HepG2 (cell line): ENCODE data around the gene MYO15A. TPM values are rescaled to one million over a fixed set of nuclear protein-coding genes. Genes with fewer than 3 reads are reported as not detected.

Experiments
- ATAC-seq: fragments of 200-7000 bp; cut with Tn5 transposase; 3 replicates; pipeline ENCODE4 v1.9.1; 2020; ENCODE audit warnings: mild to moderate bottlenecking, moderate library complexity
- BruUV-seq: library from RNA; stranded (reverse); fragments of 400-500 nt; replicated peaks from 2 replicates; lab custom pipeline; 2021; lab: Mats Ljungman, UMichigan
- CTCF ChIA-PET: fragments of 300-600 bp; formaldehyde crosslinking; extraction: SDS; loops from one replicate; lab custom pipeline; 2021; ENCODE audit warnings: low total read pairs, inconsistent platforms, low intra/inter-chr PET ratio; lab: Yijun Ruan, JAX
- POLR2A ChIA-PET: fragments of 350-600 bp; sonication (Branson Sonifier 250); formaldehyde crosslinking; loops from one replicate; lab custom pipeline; 2020; ENCODE audit warnings: antibody characterized with exemption, inconsistent platforms; lab: Yijun Ruan, JAX
- DNase-seq: peaks from one replicate; pipeline ENCODE4 v3.0.0-alpha.2; 2015; ENCODE audit warnings: low spot score
- FAIRE-seq: peaks from 3 replicates; lab custom pipeline; 2011; peaks lifted over from hg19 to GRCh38; lab: Jason Lieb, UNC
- H2AFZ ChIP-seq: one replicate; pipeline ENCODE4 v1.6.1; 2011; ENCODE audit warnings: low read length, inconsistent platforms
- H3K27ac ChIP-seq: fragments of 300-600 bp; 3 replicates; pipeline ENCODE4 v1.8.0; 2011; ENCODE audit warnings: mixed run types, mild to moderate bottlenecking, mixed read lengths, low read length, inconsistent platforms; ENCODE audit not compliant: insufficient read depth; ENCODE audit errors: extremely low read length
- H3K27me3 ChIP-seq, 2 experiments: fragments of 200-600 bp in 1 of 2; 2 replicates in 1 of 2; 3 replicates in 1 of 2; pipeline versions ENCODE4 v1.6.0 to v1.8.0; 2011; ENCODE audit warnings: low read length in 2 of 2, mild to moderate bottlenecking in 2 of 2, moderate library complexity in 2 of 2, inconsistent platforms in 1 of 2; ENCODE audit not compliant: insufficient read depth in 2 of 2, control insufficient read depth in 1 of 2
- H3K36me3 ChIP-seq, 2 experiments: fragments of 200-600 bp in 1 of 2; replicated peaks in 1 of 2; 2 replicates in 1 of 2; 3 replicates in 1 of 2; pipeline versions ENCODE4 v1.5.1 to v1.8.0; 2011; ENCODE audit warnings: low read length in 2 of 2, inconsistent platforms in 1 of 2; ENCODE audit not compliant: insufficient read depth in 2 of 2, control insufficient read depth in 1 of 2
- H3K4me1 ChIP-seq: 2 replicates; pipeline ENCODE4 v1.5.1; 2012; ENCODE audit warnings: low read length, inconsistent platforms; ENCODE audit not compliant: insufficient read depth
- H3K4me2 ChIP-seq: 2 replicates; pipeline ENCODE4 v1.6.0; 2011; ENCODE audit warnings: low read depth, low read length, inconsistent platforms
- H3K4me3 ChIP-seq, 3 experiments: fragments of 200-600 bp in 1 of 3; sonication (generic), shearing (Covaris generic) in 1 of 3; replicated peaks in 1 of 3; 2 replicates each; pipeline ENCODE4 v1.5.1; 2011 to 2016; ENCODE audit warnings: low read length in 3 of 3, inconsistent platforms in 2 of 3, low read depth in 2 of 3, mild to moderate bottlenecking in 2 of 3, control low read depth in 1 of 3, mixed read lengths in 1 of 3; ENCODE audit not compliant: insufficient read depth in 1 of 3
- H3K79me2 ChIP-seq: one replicate; pipeline ENCODE4 v1.6.1; 2011; ENCODE audit warnings: low read length, inconsistent platforms; ENCODE audit not compliant: insufficient read depth
- H3K9ac ChIP-seq: 2 replicates; pipeline ENCODE4 v1.6.0; 2011; ENCODE audit warnings: mild to moderate bottlenecking, low read depth, low read length, inconsistent platforms; ENCODE audit not compliant: insufficient read depth
- H3K9me3 ChIP-seq: 2 replicates; pipeline ENCODE4 v1.5.1; 2012; ENCODE audit warnings: mild to moderate bottlenecking, low read length
- H4K20me1 ChIP-seq: 2 replicates; pipeline ENCODE4 v1.6.0; 2011; ENCODE audit warnings: inconsistent platforms, mild to moderate bottlenecking, low read length, moderate library complexity; ENCODE audit not compliant: insufficient read depth
- ATAD3A ChIP-seq: sonication (generic); formaldehyde crosslinking; IDR thresholded peaks from 2 replicates; pipeline ENCODE4 v1.4.0; 2020; ENCODE audit warnings: missing genetic modification reagents
- DDIT3 ChIP-seq: sonication (generic); formaldehyde crosslinking; IDR thresholded peaks from 2 replicates; pipeline ENCODE4 v1.4.0; 2020; ENCODE audit warnings: mild to moderate bottlenecking, missing genetic modification reagents
- ELK4 ChIP-seq: sonication (generic); formaldehyde crosslinking; IDR thresholded peaks from 2 replicates; pipeline ENCODE4 v1.9.0; 2021; ENCODE audit warnings: missing genetic modification reagents, borderline replicate concordance
- KDM3A ChIP-seq: IDR thresholded peaks from 2 replicates; pipeline ENCODE4 v1.6.1; 2018; ENCODE audit warnings: low read depth, missing compliant biosample characterization
- MAFF ChIP-seq: IDR thresholded peaks from 2 replicates; pipeline ENCODE4 v1.6.1; 2011; ENCODE audit warnings: low read depth, low read length, improper control_type of control experiment
- MAFK ChIP-seq, 2 experiments: IDR thresholded peaks in 1 of 2; conservative IDR thresholded peaks in 1 of 2; 2 replicates each; pipeline ENCODE4 v1.6.1; 2011; ENCODE audit warnings: improper control_type of control experiment in 2 of 2, low read length in 2 of 2
- NR2F6 ChIP-seq, 2 experiments: IDR thresholded peaks; 2 replicates each; pipeline ENCODE4 v1.6.1; 2016; ENCODE audit warnings: antibody characterized with exemption in 1 of 2, mild to moderate bottlenecking in 1 of 2
- PCBP1 ChIP-seq: fragments of 200-400 bp; formaldehyde crosslinking; IDR thresholded peaks from 2 replicates; pipeline ENCODE4 v1.6.1; 2017; ENCODE audit warnings: mild to moderate bottlenecking, low read depth, low read length, borderline replicate concordance
- PHF20 ChIP-seq: sonication (generic); formaldehyde crosslinking; IDR thresholded peaks from 2 replicates; pipeline ENCODE4 v1.5.0; 2020; ENCODE audit warnings: mild to moderate bottlenecking, missing genetic modification reagents
- SKIL ChIP-seq: sonication (generic); formaldehyde crosslinking; IDR thresholded peaks from 2 replicates; pipeline ENCODE4 v1.8.0; 2022; ENCODE audit warnings: missing genetic modification reagents, mild to moderate bottlenecking, moderate library complexity, borderline replicate concordance
- THYN1 ChIP-seq: sonication (generic); formaldehyde crosslinking; IDR thresholded peaks from 2 replicates; pipeline ENCODE4 v1.8.1; 2023; ENCODE audit warnings: low read depth, mild to moderate bottlenecking, moderate library complexity, missing genetic modification reagents, borderline replicate concordance
- ZBED4 ChIP-seq: sonication (generic); formaldehyde crosslinking; IDR thresholded peaks from 2 replicates; pipeline ENCODE4 v1.4.0; 2020; ENCODE audit warnings: missing genetic modification reagents, borderline replicate concordance
- ZMYM3 ChIP-seq: sonication (generic); formaldehyde crosslinking; IDR thresholded peaks from 2 replicates; pipeline ENCODE4 v1.5.1; 2020; ENCODE audit warnings: mild to moderate bottlenecking, missing genetic modification reagents
- ZNF331 ChIP-seq: sonication (generic); formaldehyde crosslinking; IDR thresholded peaks from 2 replicates; pipeline ENCODE4 v1.4.0; 2020; ENCODE audit warnings: missing genetic modification reagents
- ZNF446 ChIP-seq: sonication (generic); formaldehyde crosslinking; IDR thresholded peaks from 2 replicates; pipeline ENCODE4 v1.5.0; 2020; ENCODE audit warnings: mild to moderate bottlenecking, missing genetic modification reagents
- whole genome bisulfite sequencing: methylation state at CpG from one replicate; pipeline ENCODE4 v1.1.6; 2017; ENCODE audit warnings: low lambda C conversion rate; 5-methylcytosine and 5-hydroxymethylcytosine counted together
- in situ Hi-C: cut with HindIII; loops from 2 replicates; pipeline ENCODE4 v1.10.0; 2017; ENCODE audit warnings: low pct_unique_long_range_greater_than_20kb; ENCODE audit not compliant: extremely low pct_ligation_motif_present
- intact Hi-C: fragments of 100-400 bp; cut with micrococcal nuclease; formaldehyde crosslinking; loops from one replicate; pipeline ENCODE4 v1.10.0; 2022; ENCODE audit not compliant: unreplicated experiment
- polyA plus RNA-seq, 8 experiments: library from polyadenylated mRNA; depleted of rRNA in 3 of 8; stranded (reverse) in 7 of 8; unstranded in 1 of 8; fragments of >200 nt; fragmentation: Illumina TruSeq in 4 of 8; extraction: Trizol in 4 of 8; gene quantifications; 2 replicates each; pipeline versions ENCODE4 v1.2.1 to v1.2.3, GENCODE V29; 2011 to 2016; ENCODE audit warnings: low read depth in 4 of 8, missing spikeins in 1 of 8, mixed read lengths in 1 of 8; ENCODE audit not compliant: insufficient read depth in 1 of 8
- total RNA-seq, 5 experiments: library from RNA; depleted of rRNA; stranded (reverse); fragments of >200 nt; fragmentation: Illumina TruSeq; extraction: Trizol; gene quantifications; 2 replicates each; pipeline ENCODE4 v1.2.3, GENCODE V29; 2016; ENCODE audit warnings: low read depth in 1 of 5

The MYO15A gene
- total and polyA plus RNA-seq, 2 of the 13 experiments (the other 11 are each of a cell fraction or from before 2014, with no cell fraction given), result 0.07 to 0.20 TPM

GRCh38 chr17:18109935-18110485, 1.5 kb downstream of the MYO15A start (continued):
- TF ChIP-seq ZBED4 (CRISPR knock-in tag) (no peak), ZNF446 (CRISPR knock-in tag) (no peak)

- FAIRE-seq (no peak), DNase-seq (no peak), ATAC-seq (no peak)
- in situ Hi-C loops (loop anchor here (25.0 kb wide), 1 partner anchor 98 kb away; no protein-coding TSS in a partner anchor), intact Hi-C loops (no loop called here)
- BruUV-seq, result no TSS peak
- ChIA-PET POLR2A (no interaction called here), CTCF (no interaction called here)
- H4K20me1 ChIP-seq, result no peaks in the 10 kb centered on the region
- no peaks in the 10 kb centered on the region for H3K79me2 ChIP-seq
- peaks cover 30% of the 10 kb centered on the region for H3K4me1 ChIP-seq
- no peak overlapping the region for H3K9ac ChIP-seq
- no peak overlapping the region for H3K27ac ChIP-seq
- H3K27me3 ChIP-seq, result no peaks in the 10 kb centered on the region
- H3K9me3 ChIP-seq, result no peaks in the 10 kb centered on the region
- 46% methylated on average over 3 of the region's 4 CpGs for WGBS
- H2AFZ ChIP-seq, result no peak overlapping the region
- H3K4me3 ChIP-seq, result no peak overlapping the region
- H3K36me3 ChIP-seq, result peaks cover 0 to 1% of the 10 kb centered on the region in 2 experiments; a peak in 1 of 5 replicates
- no peak overlapping the region for H3K4me2 ChIP-seq
- no peak for TF ChIP-seq PCBP1
- no peak for TF ChIP-seq KDM3A (CRISPR knock-in tag)
- TF ChIP-seq ATAD3A (CRISPR knock-in tag), result no peak
- TF ChIP-seq THYN1 (CRISPR knock-in tag), result no peak
- TF ChIP-seq DDIT3 (CRISPR knock-in tag), result no peak
- TF ChIP-seq MAFK (conservative IDR thresholded peaks at IDR 0.05 in 1 of 2, IDR thresholded peaks at IDR 0.05 in 1 of 2; ENCODE audit: low read length in 2 of 2), result peak; percentile 21 to 51; a peak in 1 of 4 replicates
- TF ChIP-seq PHF20 (CRISPR knock-in tag), result no peak
- no peak for TF ChIP-seq ELK4 (CRISPR knock-in tag)
- 0 out of 2 replicates have a peak, but pooled peaks have one; percentile 7 for TF ChIP-seq MAFF
- no peak for TF ChIP-seq SKIL
- peak; percentile 68; the same call in 1 of the 2 replicates for TF ChIP-seq ZMYM3 (CRISPR knock-in tag)
- TF ChIP-seq ZNF331 (CRISPR knock-in tag), result no peak
- peak; percentile 31; the same call in 1 of the 2 replicates for TF ChIP-seq NR2F6 (IDR thresholded peaks at IDR 0.05)
- TF ChIP-seq NR2F6 (CRISPR knock-in tag; IDR thresholded peaks at IDR 0.05), result 0 out of 2 replicates have a peak, but pooled peaks have one; percentile 12
Measured at GRCh38 chr17:18110636-18111145, 2.1 kb downstream of the MYO15A start.
